GM23338 (cell line): ENCODE data around the gene NDUFS6. TPM values are rescaled to one million over a fixed set of nuclear protein-coding genes. Genes with fewer than 3 reads are reported as not detected.

Source experiments
- ATAC-seq: fragments of 200-7000 bp; cut with Tn5 transposase; 3 replicates; pipeline ENCODE4 v1.9.1; 2020
- DNase-seq: peaks from one replicate; pipeline ENCODE4 v3.0.0-alpha.2; 2015; ENCODE audit warnings: low spot score
- H2AFZ ChIP-seq: fragments of 200-600 bp; sonication (generic); 2 replicates; pipeline ENCODE4 v1.8.0; 2016; ENCODE audit warnings: antibody characterized with exemption, mild to moderate bottlenecking, moderate library complexity
- H3F3A ChIP-seq: fragments of 200-600 bp; sonication (generic); replicated peaks from 2 replicates; pipeline ENCODE4 v1.8.0; 2017; ENCODE audit warnings: antibody characterized with exemption, mixed run types, low read depth
- H3K27ac ChIP-seq: fragments of 200-600 bp; sonication (generic); 2 replicates; pipeline ENCODE4 v1.6.1; 2016; ENCODE audit warnings: low read depth
- H3K27me3 ChIP-seq: fragments of 200-600 bp; sonication (generic); 2 replicates; pipeline ENCODE4 v1.8.0; 2016; ENCODE audit warnings: mild to moderate bottlenecking, mixed run types, moderate library complexity; ENCODE audit not compliant: insufficient read depth
- H3K36me3 ChIP-seq: fragments of 200-600 bp; sonication (generic); 2 replicates; pipeline ENCODE4 v1.8.0; 2016; ENCODE audit warnings: mild to moderate bottlenecking; ENCODE audit not compliant: insufficient read depth
- H3K4me1 ChIP-seq: fragments of 200-600 bp; sonication (generic); 2 replicates; pipeline ENCODE4 v1.8.0; 2016; ENCODE audit warnings: mild to moderate bottlenecking, moderate library complexity; ENCODE audit not compliant: insufficient read depth
- H3K4me2 ChIP-seq: fragments of 200-600 bp; sonication (generic); 2 replicates; pipeline ENCODE4 v1.7.1; 2017; ENCODE audit warnings: mixed run types
- H3K4me3 ChIP-seq: fragments of 200-600 bp; sonication (generic); 2 replicates; pipeline ENCODE4 v1.6.1; 2016; ENCODE audit warnings: mixed run types
- H3K79me2 ChIP-seq: fragments of 200-600 bp; sonication (generic); replicated peaks from 2 replicates; pipeline ENCODE4 v1.8.0; 2017; ENCODE audit warnings: mild to moderate bottlenecking; ENCODE audit not compliant: insufficient read depth
- H3K9me2 ChIP-seq: fragments of 200-600 bp; sonication (generic); 2 replicates; pipeline ENCODE4 v1.8.0; 2017; ENCODE audit not compliant: insufficient read depth
- H4K20me1 ChIP-seq: fragments of 200-600 bp; sonication (generic); replicated peaks from 2 replicates; pipeline ENCODE4 v1.8.0; 2017; ENCODE audit warnings: mild to moderate bottlenecking; ENCODE audit not compliant: insufficient read depth
- H3K27ac Mint-ChIP-seq: 2 replicates; pipeline ENCODE4 v1.8.0; 2020; ENCODE audit warnings: inconsistent platforms, mild to moderate bottlenecking, moderate library complexity, mixed read lengths
- H3K27me3 Mint-ChIP-seq: 3 replicates; pipeline ENCODE4 v1.8.0; 2022; ENCODE audit warnings: low read depth, mild to moderate bottlenecking, moderate library complexity, mixed read lengths, inconsistent platforms; ENCODE audit not compliant: insufficient read depth, poor library complexity
- H3K36me3 Mint-ChIP-seq: 3 replicates; pipeline ENCODE4 v1.8.0; 2021; ENCODE audit warnings: low read depth, mild to moderate bottlenecking, inconsistent platforms, moderate library complexity, mixed read lengths
- H3K4me1 Mint-ChIP-seq: 3 replicates; pipeline ENCODE4 v1.8.0; 2020; ENCODE audit warnings: mild to moderate bottlenecking, inconsistent platforms, mixed read lengths
- H3K4me3 Mint-ChIP-seq: 3 replicates; pipeline ENCODE4 v1.8.0; 2021; ENCODE audit warnings: moderate library complexity, mild to moderate bottlenecking, inconsistent platforms, mixed read lengths
- H3K9me3 Mint-ChIP-seq: 3 replicates; pipeline ENCODE4 v1.8.0; 2020; ENCODE audit warnings: moderate library complexity, mild to moderate bottlenecking, inconsistent platforms, mixed read lengths
- EZH2 ChIP-seq: fragments of 200-600 bp; sonication (generic); IDR thresholded peaks from one replicate; pipeline ENCODE4 v1.8.0; 2017; ENCODE audit warnings: antibody characterized with exemption, mild to moderate bottlenecking, low read depth; ENCODE audit not compliant: unreplicated experiment
- NANOG ChIP-seq: IDR thresholded peaks from 2 replicates; pipeline ENCODE4 v1.6.1; 2016; ENCODE audit warnings: antibody characterized with exemption, borderline replicate concordance
- STAT1 ChIP-seq: IDR thresholded peaks from one replicate; pipeline ENCODE4 v1.6.1; 2016; ENCODE audit warnings: antibody characterized with exemption; ENCODE audit not compliant: unreplicated experiment
- ZNF114 ChIP-seq: fragments of 250-450 bp; sonication (Bioruptor Pico); IDR thresholded peaks from 2 replicates; pipeline ENCODE4 v1.5.0; 2020; ENCODE audit warnings: mild to moderate bottlenecking, moderate library complexity
- ZNF331 ChIP-seq: fragments of 250-450 bp; sonication (Bioruptor Pico); IDR thresholded peaks from 2 replicates; pipeline ENCODE4 v1.5.0; 2020; ENCODE audit warnings: low read depth, mild to moderate bottlenecking, moderate library complexity
- polyA plus RNA-seq: library from polyadenylated mRNA; unstranded; fragments of >200 nt; fragmentation: Nextera tagmentation; extraction: Ambion mirVana; gene quantifications from 2 replicates; pipeline ENCODE4 v1.2.1, GENCODE V29; 2016
- total RNA-seq: library from RNA; depleted of rRNA; stranded (reverse); fragments of >200 nt; shearing (Covaris generic); gene quantifications from 2 replicates; pipeline ENCODE4 v1.2.3, GENCODE V29; 2014
- TF ChIP-seq, protein P1 (sequence below): IDR thresholded peaks from one replicate; pipeline ENCODE4 v1.6.1; 2018; ENCODE audit warnings: antibody characterized with exemption; ENCODE audit not compliant: unreplicated experiment
- TF ChIP-seq, protein P2 (sequence below): IDR thresholded peaks from 2 replicates; pipeline ENCODE4 v1.6.1; 2016; ENCODE audit warnings: antibody characterized with exemption
- TF ChIP-seq, protein P3 (sequence below), 2 experiments: fragments of 200-600 bp in 1 of 2; sonication (generic) in 1 of 2; conservative IDR thresholded peaks; 2 replicates each; pipeline versions ENCODE4 v1.5.1 to v1.6.1; 2016 to 2017; ENCODE audit warnings: antibody characterized with exemption in 2 of 2, low read depth in 2 of 2, mild to moderate bottlenecking in 2 of 2, moderate library complexity in 1 of 2

Gene NDUFS6
- total and polyA plus RNA-seq, 2 experiments from 2014 or later = 94.8 to 289 TPM

DNA sequence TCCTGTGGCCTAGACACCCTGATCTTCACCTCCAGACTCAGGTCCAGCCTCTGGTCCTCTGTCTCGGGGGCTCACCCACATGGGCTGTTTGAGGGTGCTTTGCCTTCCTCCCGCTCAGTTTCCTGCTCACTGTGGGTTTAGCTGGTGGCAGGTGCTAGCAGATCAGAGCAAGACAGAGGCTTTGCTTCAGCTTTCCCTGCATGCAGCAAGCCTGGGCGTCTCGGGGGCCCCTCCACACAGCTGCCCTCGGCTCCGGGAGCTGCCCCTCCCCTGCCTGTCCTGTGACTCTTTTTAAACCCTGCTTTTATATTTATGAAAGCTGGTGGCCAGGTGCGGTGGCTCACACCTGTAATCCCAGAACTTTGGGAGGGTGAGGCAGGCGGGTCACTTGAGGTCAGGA is 16.1 kb upstream of the NDUFS6 start:
- H3K4me2 ChIP-seq = no peak overlapping the region
- peaks cover 5% of the 10 kb centered on the region; the same call in 1 of the 2 replicates for H3F3A ChIP-seq
- Mint-ChIP-seq H3K27me3 (peaks cover 9% of the 10 kb centered on the region), H3K9me3 (no peaks in the 10 kb centered on the region; the same call in 2 of the 3 replicates), H3K27ac (no peak overlapping the region), H3K36me3 (no peaks in the 10 kb centered on the region), H3K4me1 (peaks cover 19% of the 10 kb centered on the region), H3K4me3 (no peak overlapping the region)
- H4K20me1 ChIP-seq = no peaks in the 10 kb centered on the region
- TF ChIP-seq, protein P1, sequence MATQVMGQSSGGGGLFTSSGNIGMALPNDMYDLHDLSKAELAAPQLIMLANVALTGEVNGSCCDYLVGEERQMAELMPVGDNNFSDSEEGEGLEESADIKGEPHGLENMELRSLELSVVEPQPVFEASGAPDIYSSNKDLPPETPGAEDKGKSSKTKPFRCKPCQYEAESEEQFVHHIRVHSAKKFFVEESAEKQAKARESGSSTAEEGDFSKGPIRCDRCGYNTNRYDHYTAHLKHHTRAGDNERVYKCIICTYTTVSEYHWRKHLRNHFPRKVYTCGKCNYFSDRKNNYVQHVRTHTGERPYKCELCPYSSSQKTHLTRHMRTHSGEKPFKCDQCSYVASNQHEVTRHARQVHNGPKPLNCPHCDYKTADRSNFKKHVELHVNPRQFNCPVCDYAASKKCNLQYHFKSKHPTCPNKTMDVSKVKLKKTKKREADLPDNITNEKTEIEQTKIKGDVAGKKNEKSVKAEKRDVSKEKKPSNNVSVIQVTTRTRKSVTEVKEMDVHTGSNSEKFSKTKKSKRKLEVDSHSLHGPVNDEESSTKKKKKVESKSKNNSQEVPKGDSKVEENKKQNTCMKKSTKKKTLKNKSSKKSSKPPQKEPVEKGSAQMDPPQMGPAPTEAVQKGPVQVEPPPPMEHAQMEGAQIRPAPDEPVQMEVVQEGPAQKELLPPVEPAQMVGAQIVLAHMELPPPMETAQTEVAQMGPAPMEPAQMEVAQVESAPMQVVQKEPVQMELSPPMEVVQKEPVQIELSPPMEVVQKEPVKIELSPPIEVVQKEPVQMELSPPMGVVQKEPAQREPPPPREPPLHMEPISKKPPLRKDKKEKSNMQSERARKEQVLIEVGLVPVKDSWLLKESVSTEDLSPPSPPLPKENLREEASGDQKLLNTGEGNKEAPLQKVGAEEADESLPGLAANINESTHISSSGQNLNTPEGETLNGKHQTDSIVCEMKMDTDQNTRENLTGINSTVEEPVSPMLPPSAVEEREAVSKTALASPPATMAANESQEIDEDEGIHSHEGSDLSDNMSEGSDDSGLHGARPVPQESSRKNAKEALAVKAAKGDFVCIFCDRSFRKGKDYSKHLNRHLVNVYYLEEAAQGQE = no peak
- TF ChIP-seq, protein P2, sequence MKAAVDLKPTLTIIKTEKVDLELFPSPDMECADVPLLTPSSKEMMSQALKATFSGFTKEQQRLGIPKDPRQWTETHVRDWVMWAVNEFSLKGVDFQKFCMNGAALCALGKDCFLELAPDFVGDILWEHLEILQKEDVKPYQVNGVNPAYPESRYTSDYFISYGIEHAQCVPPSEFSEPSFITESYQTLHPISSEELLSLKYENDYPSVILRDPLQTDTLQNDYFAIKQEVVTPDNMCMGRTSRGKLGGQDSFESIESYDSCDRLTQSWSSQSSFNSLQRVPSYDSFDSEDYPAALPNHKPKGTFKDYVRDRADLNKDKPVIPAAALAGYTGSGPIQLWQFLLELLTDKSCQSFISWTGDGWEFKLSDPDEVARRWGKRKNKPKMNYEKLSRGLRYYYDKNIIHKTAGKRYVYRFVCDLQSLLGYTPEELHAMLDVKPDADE = no peak
- TF ChIP-seq ZNF331 (CRISPR knock-in tag) = no peak
- TF ChIP-seq EZH2 = no peak
- no peak for TF ChIP-seq NANOG
- TF ChIP-seq STAT1 = no peak
- TF ChIP-seq, protein P3, sequence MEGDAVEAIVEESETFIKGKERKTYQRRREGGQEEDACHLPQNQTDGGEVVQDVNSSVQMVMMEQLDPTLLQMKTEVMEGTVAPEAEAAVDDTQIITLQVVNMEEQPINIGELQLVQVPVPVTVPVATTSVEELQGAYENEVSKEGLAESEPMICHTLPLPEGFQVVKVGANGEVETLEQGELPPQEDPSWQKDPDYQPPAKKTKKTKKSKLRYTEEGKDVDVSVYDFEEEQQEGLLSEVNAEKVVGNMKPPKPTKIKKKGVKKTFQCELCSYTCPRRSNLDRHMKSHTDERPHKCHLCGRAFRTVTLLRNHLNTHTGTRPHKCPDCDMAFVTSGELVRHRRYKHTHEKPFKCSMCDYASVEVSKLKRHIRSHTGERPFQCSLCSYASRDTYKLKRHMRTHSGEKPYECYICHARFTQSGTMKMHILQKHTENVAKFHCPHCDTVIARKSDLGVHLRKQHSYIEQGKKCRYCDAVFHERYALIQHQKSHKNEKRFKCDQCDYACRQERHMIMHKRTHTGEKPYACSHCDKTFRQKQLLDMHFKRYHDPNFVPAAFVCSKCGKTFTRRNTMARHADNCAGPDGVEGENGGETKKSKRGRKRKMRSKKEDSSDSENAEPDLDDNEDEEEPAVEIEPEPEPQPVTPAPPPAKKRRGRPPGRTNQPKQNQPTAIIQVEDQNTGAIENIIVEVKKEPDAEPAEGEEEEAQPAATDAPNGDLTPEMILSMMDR (conservative IDR thresholded peaks at IDR 0.05; ENCODE audit: low read depth in 2 of 2) = no peak
- TF ChIP-seq ZNF114 = no peak
- no peaks in the 10 kb centered on the region for H3K79me2 ChIP-seq
- no peaks in the 10 kb centered on the region for H3K9me2 ChIP-seq
- DNase-seq = no peak
- no peak overlapping the region for H3K27ac ChIP-seq
- H3K4me1 ChIP-seq = peaks cover 5% of the 10 kb centered on the region
- H3K4me3 ChIP-seq = no peak overlapping the region
- no peak for ATAC-seq
- no peak overlapping the region for H2AFZ ChIP-seq
- no peaks in the 10 kb centered on the region for H3K27me3 ChIP-seq
- H3K36me3 ChIP-seq = no peaks in the 10 kb centered on the region

DNA sequence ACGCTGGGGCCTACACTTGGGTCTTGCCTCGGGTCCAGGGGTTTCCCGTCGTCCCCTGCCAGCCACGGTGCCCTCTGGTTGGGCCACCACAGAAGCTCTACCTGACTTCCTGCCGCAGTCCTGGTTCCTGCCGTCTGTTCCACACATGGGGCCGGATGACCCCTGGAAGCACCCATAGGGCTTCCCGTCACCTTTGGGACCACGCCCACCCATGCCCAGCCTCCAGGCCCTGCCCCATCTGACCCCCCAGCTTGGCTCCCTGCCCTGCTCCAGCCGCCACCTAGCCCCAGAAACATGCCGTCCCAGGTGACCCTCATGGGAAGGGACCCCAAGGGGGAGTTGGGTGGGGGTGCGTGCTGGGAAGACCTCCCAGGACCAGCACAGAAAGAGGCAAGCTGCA is 15.2 kb upstream of the NDUFS6 start:
- Histone ChIP-seq H3K9me2 (no peaks in the 10 kb centered on the region), H3K4me3 (no peak overlapping the region), H3F3A (peaks cover 7% of the 10 kb centered on the region; the same call in 1 of the 2 replicates), H3K79me2 (no peaks in the 10 kb centered on the region), H3K36me3 (no peaks in the 10 kb centered on the region), H3K27me3 (no peaks in the 10 kb centered on the region), H3K4me1 (peaks cover 12% of the 10 kb centered on the region), H3K4me2 (no peak overlapping the region), H4K20me1 (no peaks in the 10 kb centered on the region), H2AFZ (no peak overlapping the region), H3K27ac (no peak overlapping the region)
- DNase-seq (no peak), ATAC-seq (no peak)
- peaks cover 9% of the 10 kb centered on the region for H3K27me3 Mint-ChIP-seq
- H3K27ac Mint-ChIP-seq = no peak overlapping the region
- H3K4me3 Mint-ChIP-seq = no peak overlapping the region
- peaks cover 28% of the 10 kb centered on the region for H3K4me1 Mint-ChIP-seq
- H3K36me3 Mint-ChIP-seq = no peaks in the 10 kb centered on the region
- no peaks in the 10 kb centered on the region; the same call in 2 of the 3 replicates for H3K9me3 Mint-ChIP-seq
- no peak for TF ChIP-seq NANOG
- TF ChIP-seq, protein P3 (conservative IDR thresholded peaks at IDR 0.05; ENCODE audit: low read depth in 2 of 2) = no peak
- TF ChIP-seq, protein P2 = no peak
- TF ChIP-seq, protein P1 = no peak
